Right atrium auricular region (tissue), 2 donors: ENCODE results near the gene RBBP8. TPM values are rescaled to one million over a fixed set of nuclear protein-coding genes. Genes with fewer than 3 reads are reported as not detected.
A peak's percentile ranks its signal among the peaks of the same experiment; 100 is the strongest.

Experiments used
- DNase-seq: peaks from one replicate; pipeline ENCODE4 v3.0.0-alpha.2; 2019; ENCODE audit warnings: low spot score
- H3K27ac ChIP-seq, 2 donors: fragments of 200-600 bp; sonication (generic); 1 replicate in 1 of 2; 2 replicates in 1 of 2; pipeline ENCODE4 v1.5.1; 2016 to 2019
- H3K27me3 ChIP-seq, 2 donors: fragments of 200-600 bp; sonication (generic); one replicate each; pipeline versions ENCODE4 v1.5.1 to v1.6.0; 2017 to 2019
- H3K36me3 ChIP-seq: fragments of 200-600 bp; sonication (generic); one replicate; pipeline ENCODE4 v1.5.1; 2016
- H3K4me1 ChIP-seq, 2 donors: fragments of 200-600 bp; sonication (generic); one replicate each; pipeline versions ENCODE4 v1.5.1 to v1.6.0; 2017 to 2019
- H3K4me3 ChIP-seq, 2 donors: fragments of 200-600 bp; sonication (generic); 1 replicate in 1 of 2; 2 replicates in 1 of 2; pipeline ENCODE4 v1.5.1; 2017 to 2019; ENCODE audit warnings: mild to moderate bottlenecking in 1 of 2, moderate library complexity in 1 of 2
- H3K9me3 ChIP-seq, 2 donors: fragments of 200-600 bp; sonication (generic); one replicate each; pipeline ENCODE4 v1.5.1; 2019
- total RNA-seq, 2 donors: library from RNA; depleted of rRNA; stranded (reverse); fragments of >200 nt; gene quantifications; one replicate each; pipeline ENCODE4 v1.1.0, GENCODE V29; 2016
- TF ChIP-seq, protein P1 (sequence below), 2 donors: fragments of 200-600 bp; sonication (generic); IDR thresholded peaks; one replicate each; pipeline ENCODE4 v1.5.1; 2019; ENCODE audit warnings: antibody characterized with exemption in 2 of 2

RBBP8 gene
- total RNA-seq, 2 donors from 2014 or later = 7.2 to 7.6 TPM

DNA sequence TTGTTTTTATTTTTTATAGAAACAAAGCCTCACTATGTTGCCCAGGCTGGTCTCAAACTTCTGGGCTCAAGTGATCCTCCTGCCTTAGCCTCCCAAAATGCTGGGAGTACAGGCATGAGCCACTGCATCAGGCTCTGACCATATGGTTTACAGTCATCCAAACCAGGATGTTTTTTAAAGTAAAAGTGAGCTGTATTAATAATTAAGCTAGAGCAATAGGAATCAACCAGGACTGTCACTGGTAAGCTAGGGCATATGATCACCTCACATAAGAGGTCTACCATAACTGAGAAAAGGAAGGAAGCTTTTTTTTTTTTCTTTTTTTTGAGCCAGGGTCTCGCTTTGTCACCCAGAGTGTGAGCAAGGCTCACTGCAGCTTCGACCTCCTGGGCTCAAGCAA, 8.5 kb upstream of the RBBP8 start:
- Histone ChIP-seq H3K27me3 (no peaks in the 10 kb centered on the region), H3K4me1 (no peaks in the 10 kb centered on the region), H3K27ac (no peak overlapping the region), H3K36me3 (no peaks in the 10 kb centered on the region), H3K9me3 (no peaks in the 10 kb centered on the region), H3K4me3 (no peak overlapping the region)
- TF ChIP-seq, protein P1, sequence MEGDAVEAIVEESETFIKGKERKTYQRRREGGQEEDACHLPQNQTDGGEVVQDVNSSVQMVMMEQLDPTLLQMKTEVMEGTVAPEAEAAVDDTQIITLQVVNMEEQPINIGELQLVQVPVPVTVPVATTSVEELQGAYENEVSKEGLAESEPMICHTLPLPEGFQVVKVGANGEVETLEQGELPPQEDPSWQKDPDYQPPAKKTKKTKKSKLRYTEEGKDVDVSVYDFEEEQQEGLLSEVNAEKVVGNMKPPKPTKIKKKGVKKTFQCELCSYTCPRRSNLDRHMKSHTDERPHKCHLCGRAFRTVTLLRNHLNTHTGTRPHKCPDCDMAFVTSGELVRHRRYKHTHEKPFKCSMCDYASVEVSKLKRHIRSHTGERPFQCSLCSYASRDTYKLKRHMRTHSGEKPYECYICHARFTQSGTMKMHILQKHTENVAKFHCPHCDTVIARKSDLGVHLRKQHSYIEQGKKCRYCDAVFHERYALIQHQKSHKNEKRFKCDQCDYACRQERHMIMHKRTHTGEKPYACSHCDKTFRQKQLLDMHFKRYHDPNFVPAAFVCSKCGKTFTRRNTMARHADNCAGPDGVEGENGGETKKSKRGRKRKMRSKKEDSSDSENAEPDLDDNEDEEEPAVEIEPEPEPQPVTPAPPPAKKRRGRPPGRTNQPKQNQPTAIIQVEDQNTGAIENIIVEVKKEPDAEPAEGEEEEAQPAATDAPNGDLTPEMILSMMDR (IDR thresholded peaks at IDR 0.05) = no peak
- DNase-seq = no peak

DNA sequence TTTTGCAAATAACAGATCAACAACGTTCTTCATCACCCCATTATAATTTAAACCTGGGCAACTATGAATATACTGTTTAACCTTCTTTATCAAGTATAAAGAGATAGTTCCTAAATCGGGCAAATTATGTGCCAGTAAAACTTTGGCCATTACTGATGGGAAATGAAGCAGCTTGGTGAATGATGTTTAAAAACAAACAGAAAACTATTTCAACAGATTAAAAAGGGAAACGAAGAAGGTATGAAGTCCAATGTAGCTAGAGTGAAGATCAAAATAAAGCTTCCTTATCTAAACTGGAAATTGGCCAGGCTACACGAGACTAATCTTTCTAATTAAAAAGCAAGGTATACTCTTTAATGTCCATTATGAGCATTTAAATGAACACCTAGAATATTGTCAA, 6.7 kb upstream of the RBBP8 start:
- DNase-seq = no peak
- Histone ChIP-seq H3K27ac (no peak overlapping the region), H3K9me3 (no peaks in the 10 kb centered on the region), H3K36me3 (no peaks in the 10 kb centered on the region), H3K4me1 (no peaks in the 10 kb centered on the region), H3K4me3 (no peak overlapping the region), H3K27me3 (no peaks in the 10 kb centered on the region)
- TF ChIP-seq, protein P1 (IDR thresholded peaks at IDR 0.05) = no peak

DNA sequence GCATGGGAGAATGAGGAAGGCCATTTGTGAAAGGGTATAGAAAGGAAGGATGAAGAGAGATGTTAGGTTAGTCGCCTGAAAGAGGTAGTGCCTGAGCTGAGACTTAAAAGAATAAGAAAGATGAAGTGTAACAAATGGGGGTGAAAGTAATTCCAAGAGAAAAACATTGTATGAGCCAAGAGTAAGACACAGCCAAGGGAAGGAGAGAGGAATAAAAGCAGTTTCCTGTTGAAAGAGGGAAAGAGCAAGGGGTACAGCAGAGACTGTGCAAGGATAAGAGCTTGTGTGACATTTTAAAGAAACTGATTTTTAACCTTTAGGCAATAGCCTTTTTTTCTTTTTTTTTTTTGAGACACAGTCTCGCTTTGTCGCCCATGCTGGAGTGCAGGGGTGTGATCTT, 4.8 kb upstream of the RBBP8 start:
- TF ChIP-seq, protein P1 (IDR thresholded peaks at IDR 0.05) = no peak
- Histone ChIP-seq H3K9me3 (no peaks in the 10 kb centered on the region), H3K4me1 (no peaks in the 10 kb centered on the region), H3K27ac (no peak overlapping the region), H3K27me3 (no peaks in the 10 kb centered on the region), H3K4me3 (no peak overlapping the region), H3K36me3 (no peaks in the 10 kb centered on the region)
- DNase-seq = no peak

DNA sequence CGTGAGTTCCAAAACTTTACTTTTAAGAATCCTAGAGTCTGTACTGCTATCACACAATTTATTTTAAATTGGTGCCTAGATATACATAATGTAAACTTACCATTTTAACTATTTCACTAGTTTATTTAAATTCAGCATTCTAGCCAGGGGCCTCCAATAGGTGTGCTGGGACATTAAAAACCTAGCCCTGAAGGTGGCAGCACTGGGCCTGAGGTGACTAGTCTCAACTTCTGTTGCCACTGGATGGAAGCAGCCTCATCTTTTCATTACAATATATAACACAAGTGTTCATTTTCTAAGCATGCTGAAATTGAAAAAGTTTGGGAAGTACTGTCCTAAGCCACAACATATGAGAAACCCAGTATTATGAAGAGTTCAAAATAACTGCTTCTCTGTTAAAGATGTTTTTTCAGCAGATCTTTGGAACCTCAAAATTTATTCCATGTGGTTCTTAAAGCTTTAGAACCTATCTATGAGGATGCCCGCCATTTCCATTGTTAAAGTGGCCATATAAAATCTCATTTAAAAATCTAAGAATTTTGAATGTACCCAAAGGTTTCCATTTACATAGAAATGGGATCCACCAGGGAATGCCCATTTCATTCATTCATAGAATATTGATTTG, 2.9 kb upstream of the RBBP8 start:
- TF ChIP-seq, protein P1 (IDR thresholded peaks at IDR 0.05) = peak; percentile 61 to 87
- Histone ChIP-seq H3K27me3 (no peaks in the 10 kb centered on the region), H3K4me3 (no peak overlapping the region), H3K36me3 (no peaks in the 10 kb centered on the region), H3K9me3 (no peaks in the 10 kb centered on the region), H3K4me1 (peaks cover 0 to 8% of the 10 kb centered on the region in 2 donors), H3K27ac (no peak overlapping the region)
- peak; percentile 65 for DNase-seq

DNA sequence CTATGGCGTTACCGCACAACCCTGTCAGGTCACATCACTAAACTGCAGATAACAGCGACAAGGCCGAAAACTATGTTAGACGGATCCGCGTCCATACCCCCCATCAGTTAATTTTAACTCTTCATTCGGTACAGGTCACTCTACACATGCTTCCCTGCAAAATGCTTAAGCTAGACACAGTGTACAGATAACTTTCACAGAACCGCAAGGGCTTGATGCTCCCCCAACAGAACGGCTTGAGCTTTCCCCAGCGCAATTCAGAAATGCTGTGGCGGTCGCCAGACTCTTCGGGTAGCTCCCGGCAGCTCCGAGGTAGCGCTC, 283 bp upstream of the RBBP8 start:
- Histone ChIP-seq H3K9me3 (no peaks in the 10 kb centered on the region), H3K4me3 (peak overlapping the region; percentile 85 to 91)

More for the DNA sequence above, 283 bp upstream of the RBBP8 start:
- Histone ChIP-seq H3K4me1 (peaks cover 0 to 8% of the 10 kb centered on the region in 2 donors), H3K27me3 (no peaks in the 10 kb centered on the region), H3K36me3 (no peaks in the 10 kb centered on the region), H3K27ac (peak overlapping the region; percentile 99)
- DNase-seq = no peak
- TF ChIP-seq, protein P1 (IDR thresholded peaks at IDR 0.05) = no peak
